Measurements from ENCODE around the gene TPD52L1.
A peak's percentile ranks its signal among the peaks of the same experiment; 100 is the strongest.

Gene TPD52L1

GRCh38 chr6:125301435-125302391 is 148.1 kb downstream of the TPD52L1 start, which contains the start of gene HDDC2:
Gene HDDC2 (minus strand): TSS chr6:125301967. CDS start chr6:125301932, 35 bp downstream.
- TF ChIP-seq, protein P1, sequence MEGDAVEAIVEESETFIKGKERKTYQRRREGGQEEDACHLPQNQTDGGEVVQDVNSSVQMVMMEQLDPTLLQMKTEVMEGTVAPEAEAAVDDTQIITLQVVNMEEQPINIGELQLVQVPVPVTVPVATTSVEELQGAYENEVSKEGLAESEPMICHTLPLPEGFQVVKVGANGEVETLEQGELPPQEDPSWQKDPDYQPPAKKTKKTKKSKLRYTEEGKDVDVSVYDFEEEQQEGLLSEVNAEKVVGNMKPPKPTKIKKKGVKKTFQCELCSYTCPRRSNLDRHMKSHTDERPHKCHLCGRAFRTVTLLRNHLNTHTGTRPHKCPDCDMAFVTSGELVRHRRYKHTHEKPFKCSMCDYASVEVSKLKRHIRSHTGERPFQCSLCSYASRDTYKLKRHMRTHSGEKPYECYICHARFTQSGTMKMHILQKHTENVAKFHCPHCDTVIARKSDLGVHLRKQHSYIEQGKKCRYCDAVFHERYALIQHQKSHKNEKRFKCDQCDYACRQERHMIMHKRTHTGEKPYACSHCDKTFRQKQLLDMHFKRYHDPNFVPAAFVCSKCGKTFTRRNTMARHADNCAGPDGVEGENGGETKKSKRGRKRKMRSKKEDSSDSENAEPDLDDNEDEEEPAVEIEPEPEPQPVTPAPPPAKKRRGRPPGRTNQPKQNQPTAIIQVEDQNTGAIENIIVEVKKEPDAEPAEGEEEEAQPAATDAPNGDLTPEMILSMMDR (IDR thresholded peaks at IDR 0.05; ENCODE audit: low read depth, low read length, missing control alignments), result no peak
- DNase-seq (ENCODE audit: extremely low read depth, low read depth), result no peak
- H3K4me3 ChIP-seq (replicated peaks; ENCODE audit: low read depth, low read length), result peak within 1 kb of the TSS; percentile 76

- no peak for DNase-seq (ENCODE audit: extremely low read depth, low read depth)
- H3K4me3 ChIP-seq (replicated peaks; ENCODE audit: low read depth, low read length), result no peak overlapping the region
- TF ChIP-seq, protein P1 (IDR thresholded peaks at IDR 0.05; ENCODE audit: low read depth, low read length, missing control alignments), result no peak
Observed at GRCh38 chr6:125302840-125303511, 149.4 kb downstream of the TPD52L1 start.

GRCh38 chr6:125303512-125303854 is 149.9 kb downstream of the TPD52L1 start:
- H3K4me3 ChIP-seq (replicated peaks; ENCODE audit: low read depth, low read length), result no peak overlapping the region
- TF ChIP-seq, protein P1 (IDR thresholded peaks at IDR 0.05; ENCODE audit: low read depth, low read length, missing control alignments), result no peak
- DNase-seq (ENCODE audit: extremely low read depth, low read depth), result no peak

DNA sequence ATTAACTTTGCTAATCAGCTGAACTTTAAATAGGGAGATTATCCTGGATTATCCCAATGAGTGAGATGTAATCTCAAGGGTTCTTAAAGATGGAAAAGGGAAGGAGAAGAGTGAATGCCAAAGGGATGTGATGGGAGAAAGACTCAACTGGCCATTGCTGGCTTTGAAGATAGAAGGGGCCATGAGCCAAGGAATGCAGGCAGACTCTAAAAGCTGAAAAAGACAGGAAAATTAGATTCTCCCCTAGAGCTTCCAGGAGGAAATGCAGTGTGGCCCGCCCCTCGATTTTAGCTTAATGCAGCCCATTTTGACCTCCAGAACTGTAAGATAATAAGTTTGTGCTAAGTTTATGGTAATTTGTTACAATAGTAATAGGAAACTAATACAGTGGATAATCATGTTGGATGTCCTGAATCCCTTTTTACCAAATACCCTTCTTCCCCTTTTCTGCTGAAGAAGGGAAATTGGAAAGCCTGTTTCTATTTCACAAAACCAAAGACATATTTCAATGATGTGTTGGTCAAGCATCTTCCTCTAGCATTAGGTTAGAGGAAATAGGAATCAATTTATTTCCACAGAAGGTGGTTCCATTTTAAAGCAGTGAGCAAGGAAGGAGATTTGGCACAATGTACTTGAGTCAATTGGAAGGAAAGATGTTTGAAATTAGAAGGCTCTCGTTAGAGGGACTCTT is 151.5 kb downstream of the TPD52L1 start:
- H3K4me3 ChIP-seq (replicated peaks; ENCODE audit: low read depth, low read length), result no peak overlapping the region

DNA sequence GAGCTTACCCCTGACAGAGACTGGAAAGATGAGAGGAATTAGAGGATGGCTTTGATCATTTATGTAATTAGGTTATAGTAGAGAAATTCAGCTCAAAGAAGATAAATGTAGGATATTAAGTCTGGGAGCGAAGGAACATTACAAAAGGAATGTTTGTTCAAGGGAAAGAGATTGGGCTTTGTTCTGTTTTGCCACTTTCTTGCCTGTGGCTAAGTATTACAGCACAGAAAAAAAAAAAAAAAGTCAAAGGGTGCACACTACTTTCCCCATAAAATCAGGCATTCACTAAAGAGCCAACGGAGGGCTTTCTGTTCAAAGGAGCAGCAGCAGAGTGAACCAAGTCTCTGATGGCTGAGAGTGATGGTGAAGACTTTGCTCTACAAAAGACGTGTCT is 153.2 kb downstream of the TPD52L1 start:
- no peak overlapping the region for H3K4me3 ChIP-seq (replicated peaks; ENCODE audit: low read depth, low read length)
- TF ChIP-seq, protein P1 (IDR thresholded peaks at IDR 0.05; ENCODE audit: low read depth, low read length, missing control alignments), result no peak
- DNase-seq (ENCODE audit: extremely low read depth, low read depth), result no peak

More for the DNA sequence above, 151.5 kb downstream of the TPD52L1 start:
- DNase-seq (ENCODE audit: extremely low read depth, low read depth), result no peak
- TF ChIP-seq, protein P1 (IDR thresholded peaks at IDR 0.05; ENCODE audit: low read depth, low read length, missing control alignments), result no peak

DNA sequence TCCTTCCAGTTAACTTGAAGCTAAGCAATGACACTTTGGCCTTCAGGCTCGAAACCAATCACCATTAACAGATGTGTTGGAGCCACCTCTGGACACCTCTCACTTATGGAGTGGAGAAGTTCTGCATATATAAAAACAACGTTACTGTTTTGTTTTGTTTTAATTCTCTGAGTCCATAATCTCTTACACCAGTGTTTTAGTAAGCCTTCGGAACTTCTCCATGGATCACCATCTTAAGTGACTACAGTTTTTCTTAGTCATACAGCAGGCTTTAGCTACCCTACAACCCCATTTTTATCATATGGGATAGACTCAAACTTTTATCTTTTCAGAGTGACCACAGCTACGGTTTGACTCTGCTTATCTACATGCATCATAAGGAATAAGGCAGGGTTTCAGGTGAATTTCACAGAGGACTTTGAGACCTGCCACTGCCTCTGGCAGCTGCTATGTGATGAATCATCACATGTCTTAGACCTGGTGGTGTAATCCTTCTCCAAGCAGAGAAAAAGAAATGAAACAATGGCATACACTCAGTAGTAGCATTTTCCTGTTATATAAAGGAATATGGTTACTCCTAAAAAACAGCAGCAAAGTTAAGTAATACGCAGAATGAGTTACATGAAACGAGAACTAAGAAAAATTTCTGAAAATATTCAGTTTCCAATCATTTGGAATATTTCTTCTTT is 153.7 kb downstream of the TPD52L1 start:
- TF ChIP-seq, protein P1 (IDR thresholded peaks at IDR 0.05; ENCODE audit: low read depth, low read length, missing control alignments), result no peak
- H3K4me3 ChIP-seq (replicated peaks; ENCODE audit: low read depth, low read length), result no peak overlapping the region
- no peak for DNase-seq (ENCODE audit: extremely low read depth, low read depth)
